C4-2B (cell line): ENCODE data around the gene OR13J1.

ENCODE experiments used
- CTCF ChIP-seq: fragments of 450-650 bp; conservative IDR thresholded peaks from 2 replicates; pipeline ENCODE4 v1.5.1; 2017; ENCODE audit warnings: mild to moderate bottlenecking
- ZFX ChIP-seq: fragments of 450-650 bp; IDR thresholded peaks from 2 replicates; pipeline ENCODE4 v1.6.1; 2017

- no peak for TF ChIP-seq CTCF
- no peak for TF ChIP-seq ZFX
These were observed 36.9 kb upstream of the OR13J1 start for GRCh38 chr9:35906923-35907699.
